T-helper 1 cell treated with Interleukin-12 subunit alpha and Interleukin-12 subunit beta and Interleukin-4 antibody, amounts not matched to agents 30 ng/mL and 1 ng/mL, for 36 hours (primary cell): Measurements from ENCODE around the gene ALG3. TPM values are rescaled to one million over a fixed set of nuclear protein-coding genes. Genes with fewer than 3 reads are reported as not detected.
"Not testable (repeated sequence)": the region's sequence is repeated elsewhere in the genome, so short reads cannot be mapped to it uniquely, and the experiment has no call there.

ENCODE experiments used
- intact Hi-C: fragments of 100-400 bp; cut with micrococcal nuclease; formaldehyde crosslinking; loops from one replicate; pipeline ENCODE4 v1.15.1; 2024
- total RNA-seq: library from RNA; stranded (reverse); gene quantifications from 2 replicates; pipeline ENCODE4 v1.2.3, GENCODE V29; 2022

The ALG3 gene
- total RNA-seq: 51.5 and 57.4 TPM in 2 replicates

DNA sequence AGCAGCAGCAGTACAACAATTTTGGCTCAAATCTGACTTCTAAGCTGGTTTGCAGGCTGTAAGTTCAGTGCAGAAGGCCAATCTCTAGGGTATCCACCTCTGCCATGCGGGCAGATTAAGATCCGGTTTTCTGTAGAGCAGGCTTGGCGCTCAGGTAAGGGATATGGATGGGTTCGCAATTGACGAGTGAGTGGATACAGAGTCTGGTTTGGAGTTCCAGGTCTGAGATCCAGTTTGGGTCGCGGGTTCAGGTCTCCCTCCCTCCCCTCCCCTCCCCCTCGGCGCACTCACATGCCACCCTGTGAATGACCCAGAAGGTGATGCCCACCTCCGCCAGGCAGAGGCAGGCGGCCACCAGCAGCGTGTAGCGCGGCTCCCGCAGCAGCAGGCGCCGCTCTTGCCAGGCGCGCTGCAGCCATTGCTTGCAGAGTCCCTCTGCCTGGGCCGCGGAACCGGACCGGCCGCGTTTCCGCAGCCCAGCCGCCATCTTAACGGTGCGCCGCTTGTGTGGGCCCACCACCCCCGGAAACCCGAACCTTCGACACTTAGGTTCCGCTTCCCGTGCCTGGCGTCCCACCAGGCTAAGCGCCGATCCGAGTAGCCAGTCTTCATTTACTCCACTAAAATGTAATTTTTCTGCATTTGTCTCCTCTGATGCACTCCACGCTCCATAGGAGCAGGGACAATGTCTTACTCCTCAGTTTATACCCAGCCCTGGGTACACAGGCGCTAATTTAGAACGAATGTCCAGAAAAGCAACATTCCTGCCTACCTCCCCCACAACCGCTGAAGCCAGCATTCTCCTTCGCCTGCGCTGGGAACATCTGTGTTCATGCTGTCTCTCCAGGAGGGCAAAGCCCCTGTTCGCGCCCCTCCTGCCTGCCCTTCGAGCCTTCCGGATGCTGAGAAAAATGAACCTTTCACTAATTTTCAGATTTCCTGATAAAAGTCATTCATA lies at the start of gene ALG3:
Gene ALG3, minus strand, starts transcription at position 509 of the 958 bp plus-strand sequence. Its CDS starts 22 bp downstream, at position 487.
- intact Hi-C loops: loop anchor here (1.0 to 2.0 kb wide), 11 partner anchors 51 to 1250 kb away; partner anchors contain the start of genes ABCC5, ABCF3, AP2M1 and EIF2B5

GRCh38 chr3:184296616-184297015 lies 47.9 kb upstream of the ALG3 start:
- intact Hi-C loops: loop anchor here (5.0 kb wide), 4 partner anchors 599 to 1291 kb away; partner anchors contain the start of genes KLHL24, SENP2 and YEATS2

DNA sequence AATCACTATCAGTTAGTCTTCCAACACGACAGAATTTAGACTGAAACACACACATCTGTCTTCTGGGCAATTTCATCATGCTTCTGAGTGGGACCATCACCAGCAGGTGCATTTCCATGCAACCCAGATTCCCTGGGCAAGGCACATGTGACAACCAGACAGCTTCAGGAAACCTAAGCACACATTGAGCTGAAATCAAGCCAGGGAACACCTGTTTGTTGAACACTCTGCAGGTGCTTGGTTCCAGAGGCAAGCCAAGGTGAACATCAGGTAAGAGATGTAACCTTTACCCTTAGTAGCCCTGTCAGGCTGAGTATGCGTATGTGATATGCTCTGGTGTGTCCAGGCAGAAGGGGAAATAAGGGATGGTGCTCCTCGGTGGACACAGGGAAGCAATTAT lies 47.0 kb upstream of the ALG3 start:
- intact Hi-C loops: loop anchor here (5.0 kb wide), 4 partner anchors 598 to 1292 kb away; partner anchors contain the start of genes KLHL24, SENP2 and YEATS2

- intact Hi-C loops: no loop called here
These were observed 43.1 kb upstream of the ALG3 start for GRCh38 chr3:184291738-184292445.

DNA sequence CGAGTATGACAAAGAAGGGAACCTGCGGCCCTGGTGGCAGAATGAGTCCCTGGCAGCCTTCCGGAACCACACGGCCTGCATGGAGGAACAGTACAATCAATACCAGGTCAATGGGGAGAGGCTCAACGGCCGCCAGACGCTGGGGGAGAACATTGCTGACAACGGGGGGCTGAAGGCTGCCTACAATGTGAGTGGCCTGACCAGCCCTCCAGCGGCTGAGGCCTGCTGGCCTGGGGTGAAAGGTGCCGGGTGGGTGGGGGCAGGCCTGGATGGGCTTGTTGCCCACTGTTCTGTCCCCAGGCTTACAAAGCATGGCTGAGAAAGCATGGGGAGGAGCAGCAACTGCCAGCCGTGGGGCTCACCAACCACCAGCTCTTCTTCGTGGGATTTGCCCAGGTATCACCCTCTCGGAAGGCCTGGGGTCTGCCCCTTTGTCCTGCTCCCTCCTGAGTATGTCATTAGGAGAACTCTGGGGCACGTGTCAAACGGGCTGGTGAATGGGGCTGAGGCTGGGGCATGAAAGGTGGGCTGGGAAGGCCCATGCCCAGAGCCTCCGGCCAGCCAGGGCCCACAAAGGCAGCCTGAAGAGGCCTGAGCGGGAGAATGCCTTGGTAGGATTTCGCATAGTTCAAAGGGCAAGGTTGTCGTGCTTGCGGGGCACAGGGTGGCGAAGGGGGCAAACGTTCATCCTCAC lies 42.4 kb upstream of the ALG3 start:
- intact Hi-C loops: no loop called here

GRCh38 chr3:184290331-184290730 lies 41.6 kb upstream of the ALG3 start:
- intact Hi-C loops: no loop called here

DNA sequence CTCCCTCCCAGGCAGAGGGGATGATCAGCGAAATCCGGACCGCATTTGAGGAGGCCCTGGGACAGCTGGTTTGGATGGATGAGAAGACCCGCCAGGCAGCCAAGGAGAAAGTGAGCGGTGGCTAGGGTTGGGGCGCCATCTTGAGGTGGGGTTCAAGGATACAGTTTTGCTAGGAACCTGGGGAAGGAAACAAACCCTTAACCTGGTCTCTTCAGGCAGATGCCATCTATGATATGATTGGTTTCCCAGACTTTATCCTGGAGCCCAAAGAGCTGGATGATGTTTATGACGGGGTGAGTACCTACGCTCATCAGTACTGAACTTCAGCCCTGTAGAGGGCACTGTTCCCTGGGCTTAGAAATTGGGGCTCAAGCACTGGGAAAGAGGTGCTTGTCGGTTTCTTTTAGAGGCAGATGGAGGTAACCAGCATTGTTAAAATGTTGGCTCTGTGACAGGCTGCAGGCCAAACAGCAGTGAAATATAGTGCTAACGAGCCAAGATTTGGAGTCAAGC lies 40.7 kb upstream of the ALG3 start:
- intact Hi-C loops: loop anchor here (1.0 to 2.0 kb wide), 8 partner anchors 9 to 394 kb away; partner anchors contain the start of gene ABCC5

GRCh38 chr3:184284696-184285095 lies 35.9 kb upstream of the ALG3 start:
- intact Hi-C loops: no loop called here

DNA sequence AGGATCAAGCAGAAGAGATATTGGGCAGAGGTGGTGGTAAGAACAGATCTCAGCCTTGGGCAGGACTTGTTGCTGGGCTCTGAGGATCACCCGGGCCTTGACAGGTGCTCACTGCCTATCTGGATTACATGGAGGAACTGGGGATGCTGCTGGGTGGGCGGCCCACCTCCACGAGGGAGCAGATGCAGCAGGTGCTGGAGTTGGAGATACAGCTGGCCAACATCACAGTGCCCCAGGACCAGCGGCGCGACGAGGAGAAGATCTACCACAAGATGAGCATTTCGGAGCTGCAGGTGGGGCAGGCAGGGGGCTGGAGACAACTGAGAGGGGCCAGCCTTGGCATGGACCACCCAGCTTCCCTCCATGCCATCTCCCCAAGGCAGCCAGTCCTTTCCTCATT lies 34.9 kb upstream of the ALG3 start:
- intact Hi-C loops: no loop called here

GRCh38 chr3:184282941-184283340 lies 34.2 kb upstream of the ALG3 start:
- intact Hi-C loops: no loop called here

DNA sequence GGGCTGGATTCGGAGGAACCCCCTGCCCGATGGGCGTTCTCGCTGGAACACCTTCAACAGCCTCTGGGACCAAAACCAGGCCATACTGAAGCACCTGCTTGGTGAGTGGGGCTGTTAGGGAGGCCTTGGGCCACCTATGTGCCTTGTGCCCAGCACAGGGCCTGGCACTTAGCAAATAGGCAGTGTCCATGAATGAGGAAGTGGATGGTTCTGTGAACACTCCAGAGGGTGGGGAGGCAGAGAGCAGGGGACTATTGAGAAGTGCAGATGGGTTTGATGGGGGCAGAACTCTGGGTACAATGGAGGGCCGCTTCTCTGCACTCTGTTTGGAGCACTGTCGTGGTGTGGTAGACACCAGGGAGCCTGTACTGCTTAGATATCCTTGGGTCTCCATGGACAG lies 28.6 kb upstream of the ALG3 start:
- intact Hi-C loops: no loop called here

DNA sequence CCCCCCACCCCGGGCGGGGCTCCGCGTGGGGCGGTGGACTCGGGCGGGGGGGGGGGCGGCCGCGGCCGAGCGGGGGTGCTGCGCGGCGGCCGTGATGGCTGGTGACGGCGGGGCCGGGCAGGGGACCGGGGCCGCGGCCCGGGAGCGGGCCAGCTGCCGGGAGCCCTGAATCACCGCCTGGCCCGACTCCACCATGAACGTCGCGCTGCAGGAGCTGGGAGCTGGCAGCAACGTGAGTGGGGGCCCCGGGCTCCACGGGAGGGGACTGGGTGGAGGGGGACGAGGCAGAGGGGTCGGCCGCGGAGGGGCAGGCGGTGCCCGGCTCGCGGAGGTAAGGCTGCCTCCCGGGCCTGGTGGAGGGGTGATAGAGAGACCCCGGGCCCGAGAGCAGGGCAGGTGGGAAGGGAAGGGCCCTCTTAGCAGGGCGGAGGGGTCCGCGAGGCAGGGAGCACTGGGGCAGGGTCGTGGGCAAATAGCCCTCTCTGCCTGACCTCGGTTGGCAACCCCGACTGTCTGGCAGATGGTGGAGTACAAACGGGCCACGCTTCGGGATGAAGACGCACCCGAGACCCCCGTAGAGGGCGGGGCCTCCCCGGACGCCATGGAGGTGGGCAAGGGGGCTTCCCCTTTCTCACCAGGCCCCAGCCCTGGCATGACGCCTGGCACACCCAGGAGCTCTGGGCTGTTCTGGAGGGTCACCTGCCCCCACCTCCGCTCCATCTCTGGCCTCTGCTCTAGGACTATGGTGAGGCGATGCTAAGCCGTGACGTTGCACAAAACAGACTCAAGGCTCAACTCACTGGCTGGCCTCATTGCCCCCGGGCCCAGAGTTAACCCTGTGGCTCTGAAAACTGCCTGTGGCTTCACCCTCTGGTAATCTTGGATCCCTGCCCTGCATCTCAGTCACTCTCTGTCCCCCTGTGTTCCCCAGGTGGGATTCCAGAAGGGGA lies 27.5 kb upstream of the ALG3 start, which contains the start of gene ECE2:
Gene ECE2, plus strand, starts transcription at position 62 of the 950 bp plus-strand sequence. Its CDS starts 132 bp downstream, at position 194.
- intact Hi-C loops: no loop called here

DNA sequence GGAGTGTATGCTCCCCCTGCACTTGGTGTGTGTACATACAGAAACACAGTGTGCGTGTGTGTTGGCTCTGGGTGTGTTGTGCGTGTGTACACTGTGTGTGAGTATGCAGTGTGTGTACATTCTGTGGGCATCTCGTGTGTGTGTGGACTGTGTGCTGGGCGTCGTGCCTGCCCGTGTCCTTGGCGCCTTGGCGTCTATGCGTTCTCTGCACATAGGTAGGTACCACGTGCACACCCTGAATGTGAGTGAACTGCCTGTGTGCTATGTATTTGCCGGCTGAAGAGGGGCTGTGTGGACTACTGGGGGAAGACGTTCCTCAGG lies 26.6 kb upstream of the ALG3 start:
- intact Hi-C loops: no loop called here

DNA sequence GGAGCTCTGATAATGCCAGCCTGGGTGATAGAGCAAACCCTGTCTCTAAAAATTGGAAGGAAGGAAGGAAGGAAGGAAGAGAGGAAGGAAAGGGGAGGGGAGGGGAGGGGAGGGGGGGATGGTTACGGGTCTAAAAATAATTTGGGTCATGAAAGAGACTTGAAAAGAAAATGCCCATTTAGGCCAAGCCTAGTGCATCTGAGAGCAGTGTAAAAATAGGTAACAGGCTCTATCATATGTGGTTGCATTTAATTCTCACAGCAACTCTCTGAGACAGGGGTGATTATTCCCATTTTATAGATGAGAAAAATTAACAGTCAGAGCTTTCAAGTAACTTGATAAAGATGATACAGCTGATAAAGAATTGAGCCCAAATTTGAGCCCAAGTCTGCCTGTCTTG lies 23.5 kb upstream of the ALG3 start:
- intact Hi-C loops: no loop called here

GRCh38 chr3:184267249-184267648 lies 18.5 kb upstream of the ALG3 start:
- intact Hi-C loops: not testable (repeated sequence)

- intact Hi-C loops: loop anchor here (1.0 to 5.0 kb wide), 3 partner anchors 27 to 37 kb away; partner anchors contain the start of genes PSMD2 and VWA5B2
These were observed 14.0 kb upstream of the ALG3 start for GRCh38 chr3:184262764-184263179.

GRCh38 chr3:184261854-184262763 lies 13.3 kb upstream of the ALG3 start:
- intact Hi-C loops: loop anchor here (1.0 to 5.0 kb wide), 5 partner anchors 12 to 263 kb away; partner anchors contain the start of genes PSMD2 and VWA5B2

DNA sequence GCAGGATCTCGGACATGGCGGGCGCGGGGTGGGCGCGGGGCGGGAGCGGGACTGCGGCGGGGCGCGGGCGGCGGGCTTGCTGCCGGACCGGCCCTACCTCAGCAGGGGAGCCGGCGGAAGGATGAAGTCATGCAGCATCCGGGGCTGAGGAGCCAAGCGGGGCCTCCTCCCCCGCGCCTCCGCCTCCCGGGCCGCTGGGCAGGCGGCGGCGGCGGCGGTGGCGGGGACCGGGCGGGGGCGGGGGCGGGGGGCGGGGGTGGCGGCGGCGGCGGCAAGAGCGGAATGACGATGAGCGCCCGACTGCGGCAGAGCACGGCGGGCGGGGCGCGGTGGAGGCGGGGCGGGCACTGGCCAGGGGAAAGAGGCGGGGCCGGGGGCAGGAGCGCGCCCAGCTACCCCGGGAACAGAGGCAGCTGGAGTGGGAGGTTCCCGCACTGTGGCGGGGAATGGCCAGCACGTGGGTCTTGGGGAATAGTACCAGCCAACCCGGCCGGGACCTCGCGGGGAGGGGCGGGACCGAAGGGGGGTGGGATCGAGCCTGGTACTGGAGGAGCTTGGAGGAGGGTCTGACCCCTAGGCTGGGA lies 12.6 kb upstream of the ALG3 start, which contains the start of gene CAMK2N2:
Gene CAMK2N2, minus strand, starts transcription at position 284 of the 584 bp plus-strand sequence. Its CDS starts 268 bp downstream, at position 16.
- intact Hi-C loops: loop anchor here (1.0 to 5.0 kb wide), 3 partner anchors 11 to 263 kb away; partner anchors contain the start of gene VWA5B2
